NCI-H460 (cell line): Measurements from ENCODE around the gene SATB2. TPM values are rescaled to one million over a fixed set of nuclear protein-coding genes. Genes with fewer than 3 reads are reported as not detected.

Source experiments
- DNase-seq: peaks from one replicate; pipeline ENCODE4 v3.0.0-alpha.2; 2016; ENCODE audit warnings: low read depth; ENCODE audit errors: extremely low read depth
- total RNA-seq: library from RNA; depleted of rRNA; stranded (reverse); fragments of >200 nt; shearing (Covaris generic); gene quantifications from 2 replicates; pipeline ENCODE4 v1.2.3, GENCODE V29; 2014

The SATB2 gene
- total RNA-seq, 1 experiment from 2014 or later: 13.4 TPM

DNA sequence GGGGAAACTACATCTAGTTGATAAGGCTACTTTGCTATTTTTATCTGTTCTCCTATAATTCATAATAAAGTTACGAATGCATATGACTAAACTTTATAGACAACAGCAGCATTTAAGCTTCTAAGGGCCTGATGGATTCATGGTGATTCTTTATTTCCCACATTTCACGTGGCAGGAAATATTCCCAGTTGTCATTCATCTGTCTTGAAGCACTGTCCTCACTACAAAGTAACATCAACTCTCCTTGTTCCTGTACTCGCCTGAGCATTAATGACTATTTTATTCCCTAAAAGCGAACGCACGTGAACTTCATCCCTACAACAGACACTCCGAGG lies 2.6 kb downstream of the SATB2 start:
- no peak for DNase-seq

DNA sequence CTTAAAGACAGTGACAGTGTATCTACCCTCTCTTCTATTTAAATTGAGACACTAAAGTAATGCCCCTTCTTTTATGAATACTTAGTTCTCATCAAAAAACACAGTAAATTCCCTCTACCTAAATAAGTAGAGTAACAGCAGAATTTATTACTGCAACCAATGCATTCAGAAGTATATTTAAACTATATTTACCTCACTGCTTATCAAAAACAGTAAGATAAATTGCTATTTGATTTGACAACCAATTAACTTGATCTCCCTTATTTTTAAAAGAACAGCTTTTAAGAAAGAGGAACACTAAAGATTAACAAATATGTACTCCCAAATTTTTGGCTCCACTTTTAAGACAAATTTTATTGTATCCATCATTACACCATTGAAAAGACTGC lies 4.8 kb downstream of the SATB2 start:
- no peak for DNase-seq

DNA sequence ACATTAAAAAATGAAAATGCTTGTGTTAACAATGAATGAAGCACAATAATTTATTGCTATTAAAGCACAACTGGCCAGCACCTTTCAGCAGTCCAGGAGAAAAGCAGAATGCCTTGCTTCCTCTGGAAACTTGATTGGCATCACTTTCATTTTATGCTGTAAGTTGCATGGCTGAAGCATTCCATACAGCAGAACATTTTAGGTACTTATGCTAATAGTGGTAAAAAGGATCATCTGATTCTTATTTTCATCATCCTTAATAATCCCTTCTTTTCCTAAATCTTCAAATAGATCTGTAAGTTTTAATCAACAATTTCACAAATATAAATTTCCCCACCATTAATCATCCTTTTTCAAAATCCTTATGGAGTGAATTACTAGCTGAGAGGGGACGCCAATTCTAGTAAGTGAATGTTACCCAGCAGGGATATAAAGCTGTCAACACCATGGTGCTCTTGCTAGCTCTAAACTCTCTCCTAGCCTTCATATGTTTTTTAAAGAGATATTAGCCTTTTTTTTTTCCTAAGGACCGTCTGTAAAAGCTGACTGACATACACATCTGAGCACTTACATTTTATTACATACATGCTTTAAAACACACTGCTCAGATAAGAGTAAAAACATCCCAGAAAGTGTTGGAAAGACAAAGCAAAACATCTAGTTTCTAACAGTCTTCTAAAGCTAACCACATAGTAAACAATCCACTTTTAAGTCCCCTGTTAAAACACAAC lies 5.3 kb downstream of the SATB2 start:
- DNase-seq: no peak

DNA sequence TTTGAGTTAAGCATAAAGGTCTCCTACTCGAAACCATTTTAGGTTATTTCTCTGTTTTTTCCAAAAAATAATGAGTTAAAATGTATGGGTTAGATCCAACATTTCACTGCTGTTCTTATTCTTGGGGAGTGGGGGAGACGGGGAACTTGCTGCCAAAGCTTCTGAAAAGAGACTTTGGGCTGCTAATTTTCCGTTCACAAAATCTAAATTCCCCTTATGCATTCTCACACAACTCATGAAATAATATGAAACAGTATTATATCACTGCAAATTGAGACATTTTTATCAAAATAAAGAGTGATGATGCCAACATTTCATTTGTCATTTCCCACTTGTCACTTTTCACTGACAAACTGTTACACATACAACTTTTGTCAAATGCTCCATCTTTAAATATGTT lies 7.8 kb downstream of the SATB2 start:
- DNase-seq: no peak

DNA sequence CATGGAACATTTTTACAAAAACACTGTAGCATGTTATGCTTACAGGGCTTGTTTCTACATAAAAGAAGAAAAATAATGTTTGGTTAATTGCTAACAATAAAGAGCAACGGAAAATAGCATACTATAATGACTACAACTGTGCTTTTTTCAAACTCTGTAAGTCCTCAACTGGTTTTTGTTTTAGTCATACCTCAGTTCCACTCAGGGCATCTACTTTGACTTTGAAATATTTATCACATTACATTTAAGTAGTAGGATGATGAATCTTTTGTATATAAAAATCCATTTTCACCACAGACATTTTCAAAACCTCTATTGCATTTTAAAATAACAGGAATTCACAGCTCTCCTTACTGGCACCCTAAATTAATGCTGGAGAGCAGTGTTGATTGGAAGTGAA lies 8.3 kb downstream of the SATB2 start:
- DNase-seq: no peak

DNA sequence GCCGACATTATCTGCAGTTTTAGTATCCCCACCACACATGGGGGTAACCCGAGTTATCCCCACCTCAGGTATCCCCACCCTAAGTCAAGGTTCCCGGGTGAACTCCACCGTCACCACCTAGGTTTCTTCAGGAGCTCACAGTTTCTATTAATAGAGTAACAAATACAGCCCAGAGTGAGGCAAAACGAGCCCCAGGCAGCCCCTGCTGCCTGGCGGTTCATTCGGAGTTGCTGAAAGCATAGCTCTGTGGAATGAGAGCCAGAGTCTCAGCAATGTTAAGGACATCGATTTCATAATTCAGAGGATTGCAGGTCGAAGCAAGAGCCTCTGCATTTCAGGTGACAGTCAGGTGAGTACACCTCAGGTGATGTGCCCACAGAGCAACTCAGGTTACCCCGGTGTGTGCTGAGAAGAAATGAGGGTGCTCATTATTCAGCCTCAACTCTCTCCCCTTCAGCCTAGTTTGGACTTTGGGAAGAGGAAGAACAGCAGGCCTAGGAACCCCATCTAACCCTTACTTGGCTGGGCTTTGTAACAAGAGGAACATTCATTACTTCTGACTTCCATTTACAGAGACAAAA lies 10.7 kb downstream of the SATB2 start:
- no peak for DNase-seq

DNA sequence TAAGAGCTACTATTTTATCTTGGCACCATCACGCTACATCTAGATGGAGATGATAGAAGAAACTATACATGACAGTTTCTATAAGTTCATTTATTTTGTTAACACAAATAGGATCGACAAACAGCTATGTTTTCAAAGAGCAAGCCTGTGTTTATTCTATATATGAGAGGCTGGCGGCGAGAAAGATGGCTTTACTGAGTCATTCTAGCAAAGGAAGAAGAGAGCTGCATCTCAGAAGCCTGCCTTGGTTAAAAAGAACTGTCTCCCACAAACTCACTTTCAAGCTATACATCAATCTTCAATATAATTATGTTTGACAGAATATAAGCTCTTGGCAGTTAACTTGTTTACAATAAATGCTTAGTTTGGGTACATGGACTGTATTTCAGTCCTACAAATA lies 13.0 kb downstream of the SATB2 start:
- DNase-seq: no peak

DNA sequence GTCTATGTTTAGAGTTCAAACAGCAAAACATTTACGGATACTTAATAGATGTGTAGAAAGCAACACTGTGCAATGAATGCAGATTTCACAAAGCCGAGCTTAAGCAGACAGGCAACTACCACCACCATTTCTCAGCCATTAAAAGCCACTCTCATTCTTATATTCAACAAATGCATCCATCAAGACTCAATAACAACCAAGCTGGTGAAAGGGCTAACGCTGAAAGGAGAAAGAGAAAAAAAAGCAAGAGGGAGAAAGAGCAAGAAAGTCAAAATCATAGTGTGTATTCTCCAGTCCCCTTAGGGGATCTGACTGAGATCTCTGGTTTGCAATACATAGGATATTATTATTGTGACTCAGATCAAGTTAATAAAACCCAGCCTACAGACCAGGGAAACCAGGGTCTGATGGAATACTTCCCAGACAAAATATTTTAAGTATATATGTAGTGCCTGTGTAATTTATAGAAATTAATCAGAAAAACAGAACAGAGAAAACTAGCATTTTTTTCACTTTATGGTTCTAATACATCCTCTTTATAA lies 14.1 kb downstream of the SATB2 start:
- DNase-seq: no peak

DNA sequence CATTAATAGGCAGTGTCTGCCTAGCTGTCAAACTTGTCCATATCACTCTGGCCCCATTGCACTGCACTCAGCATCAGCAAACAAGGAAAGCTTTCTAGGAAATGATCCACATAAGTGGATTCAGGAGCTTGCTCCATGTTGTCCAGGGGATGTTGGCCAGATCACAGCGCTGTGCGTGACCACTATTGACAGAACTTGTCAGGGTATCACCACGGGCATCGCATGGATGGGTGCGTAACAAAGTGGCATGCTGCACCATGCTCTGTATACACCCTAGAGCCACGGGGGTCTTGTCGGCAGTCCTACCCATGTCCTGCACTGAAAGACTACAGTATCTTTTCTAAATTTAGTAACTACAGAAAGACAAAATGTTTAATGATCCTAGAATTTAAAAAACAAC lies 15.6 kb downstream of the SATB2 start:
- DNase-seq: no peak

DNA sequence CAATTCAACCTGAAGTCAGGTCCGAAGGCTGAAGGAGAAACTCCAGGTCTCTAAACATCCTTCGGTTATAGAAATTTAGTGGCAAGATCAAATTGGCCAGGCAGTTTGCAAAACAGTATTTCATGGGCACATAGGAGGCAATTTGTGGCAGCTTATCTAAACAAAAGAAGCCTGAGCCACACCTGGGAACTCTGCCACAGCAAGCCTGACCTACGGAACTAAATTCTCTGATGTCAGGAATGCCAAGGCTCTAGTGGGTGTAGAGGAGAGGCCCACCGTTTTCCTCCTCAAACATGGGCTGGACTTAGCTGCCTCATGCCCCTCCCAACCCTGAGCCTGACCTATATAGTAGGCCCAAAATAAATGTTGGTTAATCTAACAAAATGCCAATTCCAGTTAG lies 16.0 kb downstream of the SATB2 start:
- no peak for DNase-seq

DNA sequence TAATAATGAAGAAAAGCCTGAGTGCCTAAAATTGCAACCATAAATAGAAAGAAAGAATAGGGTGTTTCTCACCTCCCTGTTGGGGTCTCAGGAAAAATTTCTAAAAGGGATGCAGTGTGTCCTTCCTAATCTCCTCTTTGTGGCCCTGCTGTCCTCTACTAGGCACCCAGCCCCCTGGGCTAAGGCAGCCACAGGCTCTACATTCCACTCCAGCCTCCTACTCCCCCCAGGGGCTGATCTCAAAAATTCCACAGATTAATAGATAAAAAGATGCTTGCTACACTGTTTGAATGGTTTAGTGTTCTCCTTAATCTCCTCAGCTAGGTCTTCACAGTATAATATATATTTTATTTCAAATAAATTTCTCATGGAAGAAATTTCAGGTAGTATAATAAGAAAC lies 17.6 kb downstream of the SATB2 start:
- DNase-seq: no peak

DNA sequence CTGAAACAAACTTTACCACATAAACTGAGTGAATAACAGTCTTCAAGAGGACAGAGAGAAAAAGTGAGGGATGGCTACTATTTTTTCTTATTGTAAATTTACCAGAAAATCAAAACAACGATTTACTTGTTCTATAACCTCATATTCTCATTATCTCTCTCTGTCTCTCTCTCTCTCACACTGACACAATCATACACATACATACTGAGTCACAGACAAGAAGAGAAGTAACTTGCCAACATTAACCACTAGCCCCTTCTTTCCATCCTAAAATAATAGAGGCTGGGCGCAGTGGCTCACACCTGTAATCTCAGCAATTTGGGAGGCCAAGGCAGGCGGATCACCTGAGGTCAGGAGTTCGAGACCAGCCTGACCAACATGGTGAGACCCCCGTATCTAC lies 18.2 kb downstream of the SATB2 start:
- DNase-seq: no peak

DNA sequence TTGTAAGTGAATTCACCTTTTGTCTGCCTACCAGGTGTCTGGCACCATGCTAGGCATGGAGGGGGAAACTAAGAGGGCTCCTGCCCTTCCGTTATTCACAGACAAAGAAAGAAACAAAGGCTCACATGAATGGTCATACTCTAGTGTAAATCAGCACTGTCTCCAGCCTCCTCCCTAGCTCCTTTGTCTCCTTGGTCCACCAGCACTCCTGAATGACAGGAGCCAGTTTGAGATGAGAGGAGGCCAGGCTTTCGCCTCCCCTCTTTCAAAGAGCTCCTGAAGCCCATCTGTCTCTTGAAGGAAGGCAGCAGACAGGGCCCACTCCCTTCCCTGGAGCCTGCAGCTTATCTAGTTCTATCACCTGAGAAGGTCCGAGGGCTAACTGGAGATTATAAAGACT lies 18.7 kb downstream of the SATB2 start:
- DNase-seq: no peak

DNA sequence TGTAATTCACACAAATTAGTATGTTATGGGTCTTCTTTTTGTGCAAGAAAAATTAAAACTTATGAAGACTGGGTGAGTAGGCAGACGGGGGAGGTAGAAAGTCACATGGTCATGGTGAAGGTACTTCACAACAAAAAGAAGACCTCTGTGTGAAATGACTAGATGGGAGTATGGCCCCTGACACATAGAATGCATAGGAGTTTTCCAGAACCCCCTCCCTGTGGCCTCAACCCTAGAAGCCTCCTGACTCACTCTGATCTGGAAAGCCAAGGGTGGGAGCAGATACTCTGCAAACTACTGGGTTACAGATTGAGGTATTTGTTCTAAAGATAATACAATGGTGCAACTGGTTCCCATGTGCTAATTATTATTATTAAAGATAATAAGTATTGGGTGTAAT lies 23.2 kb downstream of the SATB2 start:
- DNase-seq: no peak

DNA sequence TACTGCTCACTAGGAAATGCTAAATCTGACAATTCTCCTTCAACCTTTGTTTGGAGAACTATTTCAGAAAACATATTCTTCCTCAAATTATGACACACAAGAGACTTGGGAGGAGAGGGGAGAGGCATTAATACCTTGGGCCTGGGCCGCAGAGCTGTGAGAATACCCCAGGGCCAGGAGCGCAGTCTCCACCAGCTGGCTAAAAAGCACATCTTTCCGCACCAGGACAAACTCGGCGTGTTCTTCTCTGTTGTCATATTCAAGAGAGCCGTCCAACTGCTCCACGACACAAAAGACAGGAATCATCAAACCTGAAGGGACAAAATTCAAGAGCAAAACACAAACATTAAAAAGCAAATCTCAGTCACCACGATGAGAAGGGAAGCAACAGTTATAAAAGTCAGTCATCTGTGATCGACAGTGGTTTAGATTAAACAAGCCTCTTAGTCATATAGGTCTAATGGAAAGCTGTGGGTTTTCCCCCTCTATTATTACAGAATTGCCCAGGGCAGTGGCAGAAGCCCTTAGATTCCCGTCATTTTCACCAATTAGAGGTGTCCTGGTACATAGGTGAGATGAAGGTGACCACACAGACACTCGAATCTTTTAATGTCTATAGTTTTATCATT lies 24.4 kb downstream of the SATB2 start:
- peak; percentile 38 for DNase-seq

DNA sequence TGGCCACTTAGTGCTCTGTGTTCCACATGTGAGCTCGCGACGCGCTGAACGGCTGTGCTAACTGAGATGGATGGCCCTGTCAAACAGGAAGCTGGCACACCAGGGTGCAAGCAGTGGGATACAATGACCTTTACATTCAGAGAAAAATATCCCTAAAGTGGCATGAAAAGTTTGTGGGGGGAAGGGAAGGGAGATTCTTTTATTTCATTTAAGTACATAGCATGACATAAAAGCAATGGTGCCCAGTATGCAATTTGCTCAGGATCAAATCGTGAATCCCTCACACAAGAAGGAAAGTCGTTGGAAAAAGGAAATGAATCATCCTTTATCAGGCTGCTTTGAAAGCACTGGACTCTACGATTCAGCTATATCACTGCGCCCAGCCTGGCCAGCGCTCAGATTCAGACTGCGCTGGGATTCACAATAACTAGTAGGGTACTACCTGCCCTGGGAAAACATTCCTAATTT lies 26.0 kb downstream of the SATB2 start:
- peak; percentile 78 for DNase-seq

DNA sequence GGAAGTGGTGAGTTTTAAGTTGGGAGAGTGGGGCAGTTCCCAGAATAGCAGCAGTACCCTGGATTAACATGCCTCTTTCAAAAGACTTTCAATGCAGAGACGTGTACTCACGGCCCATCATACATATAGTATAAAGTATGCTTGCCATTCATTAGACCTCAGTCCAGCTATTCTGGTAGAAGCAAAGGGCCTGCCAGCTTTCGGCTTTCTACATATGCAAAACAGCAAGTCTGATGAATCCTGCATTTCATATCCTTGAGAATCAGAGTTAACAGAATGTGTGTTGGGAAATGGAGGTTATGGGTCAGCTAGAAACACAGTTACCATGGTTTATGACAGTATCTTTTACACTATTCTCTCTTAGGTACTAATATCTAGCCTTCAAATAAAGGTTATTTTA lies 27.5 kb downstream of the SATB2 start:
- DNase-seq: no peak

DNA sequence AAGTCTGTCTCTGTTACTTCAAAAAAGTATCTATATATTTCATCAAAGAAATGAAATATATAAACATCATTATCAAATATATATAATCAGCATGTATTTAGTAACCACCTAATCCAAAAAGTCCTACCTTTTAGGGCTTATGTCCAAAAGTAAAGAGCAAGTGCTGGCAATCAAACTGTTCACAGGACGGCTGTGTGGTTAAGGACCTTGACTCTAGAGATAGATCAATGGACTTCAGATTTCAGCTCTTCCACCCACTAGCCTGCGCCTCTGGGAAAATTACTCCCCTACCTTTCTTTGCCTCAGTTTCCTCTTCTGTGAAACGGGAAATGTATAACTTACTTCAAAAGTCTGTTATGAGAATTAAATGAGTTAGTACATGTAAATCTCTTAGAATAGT lies 29.4 kb downstream of the SATB2 start:
- DNase-seq: no peak

DNA sequence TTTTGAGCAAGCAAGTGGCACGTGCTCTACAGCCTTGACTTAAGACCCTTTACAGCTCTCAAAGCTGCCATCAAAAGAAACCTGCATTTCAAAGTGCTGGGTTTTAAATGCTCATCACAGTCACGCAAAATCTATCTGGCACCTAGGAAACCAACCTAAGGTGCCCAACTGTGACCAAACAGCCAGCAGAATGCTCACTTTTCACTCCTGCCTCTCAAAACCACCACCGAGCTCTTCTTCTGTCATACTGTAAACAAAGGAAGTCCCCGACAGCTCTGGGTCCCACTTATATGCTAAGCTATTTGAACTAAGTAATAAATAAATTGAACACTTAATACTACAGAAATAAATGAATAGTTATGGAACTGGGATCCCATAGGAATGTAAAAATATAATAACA lies 33.6 kb downstream of the SATB2 start:
- DNase-seq: no peak

DNA sequence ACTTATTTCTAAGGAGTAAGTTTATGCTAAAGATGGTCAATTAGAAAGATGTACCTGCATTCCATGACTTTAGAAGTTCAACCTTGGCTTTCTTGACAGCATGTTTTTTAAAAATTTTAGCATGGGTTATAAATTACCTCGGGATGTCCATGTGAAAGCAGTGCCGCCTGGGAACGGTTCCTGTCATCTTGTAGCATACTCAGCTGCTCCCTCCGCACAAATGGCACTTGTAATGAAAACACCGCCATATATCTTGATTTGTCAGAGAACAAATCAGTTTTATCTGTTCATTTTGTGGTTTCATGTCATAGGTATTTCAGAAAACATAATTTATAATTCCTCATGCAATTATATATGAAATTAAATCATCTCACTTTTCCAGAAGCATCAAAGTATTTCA lies 38.3 kb downstream of the SATB2 start:
- no peak for DNase-seq

DNA sequence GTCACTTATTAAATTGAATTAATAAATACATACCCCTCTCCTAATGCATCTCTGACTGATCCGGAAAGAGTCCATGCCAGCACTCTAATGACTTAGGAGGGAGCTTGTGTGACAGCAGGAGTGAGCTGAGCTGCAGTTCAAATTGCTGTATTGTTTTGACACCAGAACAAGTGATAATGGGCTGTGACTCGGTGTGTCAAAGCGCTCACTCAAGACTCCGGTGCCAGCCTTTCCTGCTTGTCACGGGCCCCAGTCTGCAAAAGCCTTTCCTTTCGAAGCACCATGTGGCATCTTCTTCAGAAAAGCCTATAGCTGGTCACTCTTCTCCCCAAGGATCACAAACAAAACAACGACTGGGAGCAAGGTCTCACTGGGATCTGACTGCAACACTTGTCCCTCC lies 43.3 kb downstream of the SATB2 start:
- DNase-seq: no peak

DNA sequence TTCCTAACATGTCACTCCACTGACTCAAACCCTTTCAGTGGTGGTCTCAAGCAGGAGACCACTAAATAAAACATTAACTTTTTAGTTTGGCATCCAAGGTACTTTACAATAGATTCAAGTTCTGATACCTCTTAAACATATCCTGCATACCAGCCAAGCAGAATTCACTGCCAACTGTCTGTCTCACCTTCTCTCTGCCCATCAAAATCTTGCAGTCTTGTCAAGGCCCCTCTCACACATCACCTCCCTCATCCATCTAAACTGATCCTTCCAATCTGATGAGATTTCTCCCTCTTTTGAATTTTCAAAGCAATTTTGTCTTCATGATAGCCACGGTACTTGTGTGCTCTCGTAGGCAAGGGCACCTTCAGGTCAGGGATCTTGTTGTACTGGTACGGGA lies 43.7 kb downstream of the SATB2 start:
- no peak for DNase-seq
